OCI-LY3 (cell line): ENCODE results near the gene WWTR1.

Experiments
- EZH2phosphoT487 ChIP-seq: fragments of 200-600 bp; shearing (Covaris generic); IDR thresholded peaks from 2 replicates; pipeline ENCODE4 v1.6.1; 2018; ENCODE audit warnings: antibody characterized with exemption, mixed run types, low read depth
- TF ChIP-seq, protein P1 (sequence below): fragments of 200-600, 300-600 bp; sonication (generic); IDR thresholded peaks from 2 replicates; pipeline ENCODE4 v1.5.1; 2014; ENCODE audit warnings: antibody characterized with exemption, low read length, low read depth

GRCh38 chr3:149494759-149495580, 162.9 kb downstream of the WWTR1 start:
- TF ChIP-seq, protein P1, sequence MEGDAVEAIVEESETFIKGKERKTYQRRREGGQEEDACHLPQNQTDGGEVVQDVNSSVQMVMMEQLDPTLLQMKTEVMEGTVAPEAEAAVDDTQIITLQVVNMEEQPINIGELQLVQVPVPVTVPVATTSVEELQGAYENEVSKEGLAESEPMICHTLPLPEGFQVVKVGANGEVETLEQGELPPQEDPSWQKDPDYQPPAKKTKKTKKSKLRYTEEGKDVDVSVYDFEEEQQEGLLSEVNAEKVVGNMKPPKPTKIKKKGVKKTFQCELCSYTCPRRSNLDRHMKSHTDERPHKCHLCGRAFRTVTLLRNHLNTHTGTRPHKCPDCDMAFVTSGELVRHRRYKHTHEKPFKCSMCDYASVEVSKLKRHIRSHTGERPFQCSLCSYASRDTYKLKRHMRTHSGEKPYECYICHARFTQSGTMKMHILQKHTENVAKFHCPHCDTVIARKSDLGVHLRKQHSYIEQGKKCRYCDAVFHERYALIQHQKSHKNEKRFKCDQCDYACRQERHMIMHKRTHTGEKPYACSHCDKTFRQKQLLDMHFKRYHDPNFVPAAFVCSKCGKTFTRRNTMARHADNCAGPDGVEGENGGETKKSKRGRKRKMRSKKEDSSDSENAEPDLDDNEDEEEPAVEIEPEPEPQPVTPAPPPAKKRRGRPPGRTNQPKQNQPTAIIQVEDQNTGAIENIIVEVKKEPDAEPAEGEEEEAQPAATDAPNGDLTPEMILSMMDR = no peak
- TF ChIP-seq EZH2phosphoT487 = no peak
